Measurements from ENCODE around the gene PSD2.
A peak's percentile ranks its signal among the peaks of the same experiment; 100 is the strongest.

Gene PSD2

DNA sequence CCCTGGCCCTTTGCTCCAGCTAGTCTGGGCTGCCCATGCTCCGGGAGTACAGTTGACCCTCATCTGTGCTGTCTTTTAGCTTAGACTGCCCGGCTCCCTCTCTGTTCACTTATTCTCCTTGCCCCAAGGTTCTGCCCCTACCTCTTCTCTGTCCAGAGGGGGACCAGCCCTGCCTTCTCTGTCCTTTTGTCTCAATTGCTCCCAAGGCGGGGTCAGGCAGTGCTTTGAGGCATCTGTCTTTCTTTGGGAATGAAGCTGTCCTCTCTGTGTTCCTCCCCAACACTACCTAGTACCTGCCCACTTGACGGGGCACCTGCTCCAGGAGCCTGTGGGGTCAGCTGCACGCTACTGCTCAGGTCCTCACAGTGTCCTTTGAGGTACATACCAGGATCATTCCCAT, 59.3 kb downstream of the PSD2 start:
- no peak for DNase-seq (ENCODE audit: low read depth in 2 of 2)

DNA sequence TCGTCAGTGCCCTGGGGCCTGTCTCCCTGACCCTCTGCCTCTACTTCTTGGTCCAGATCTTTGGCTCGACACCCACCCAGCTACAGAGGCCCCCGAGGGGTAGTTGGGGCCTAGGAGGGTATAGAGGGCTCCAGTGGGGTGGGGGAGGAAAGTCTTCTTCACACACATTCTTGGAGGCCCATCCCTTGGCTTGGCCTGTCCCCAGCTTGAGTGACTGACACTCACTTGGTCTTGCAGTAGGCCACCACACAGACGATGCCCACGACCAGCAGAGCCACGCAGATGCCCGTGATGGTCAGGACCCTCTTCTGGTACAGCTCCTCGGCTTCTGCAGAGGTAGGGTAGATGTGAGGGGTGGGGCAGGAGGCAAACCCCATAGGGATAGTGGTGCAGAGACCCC, 59.8 kb downstream of the PSD2 start:
- no peak for DNase-seq (ENCODE audit: low read depth in 2 of 2)

DNA sequence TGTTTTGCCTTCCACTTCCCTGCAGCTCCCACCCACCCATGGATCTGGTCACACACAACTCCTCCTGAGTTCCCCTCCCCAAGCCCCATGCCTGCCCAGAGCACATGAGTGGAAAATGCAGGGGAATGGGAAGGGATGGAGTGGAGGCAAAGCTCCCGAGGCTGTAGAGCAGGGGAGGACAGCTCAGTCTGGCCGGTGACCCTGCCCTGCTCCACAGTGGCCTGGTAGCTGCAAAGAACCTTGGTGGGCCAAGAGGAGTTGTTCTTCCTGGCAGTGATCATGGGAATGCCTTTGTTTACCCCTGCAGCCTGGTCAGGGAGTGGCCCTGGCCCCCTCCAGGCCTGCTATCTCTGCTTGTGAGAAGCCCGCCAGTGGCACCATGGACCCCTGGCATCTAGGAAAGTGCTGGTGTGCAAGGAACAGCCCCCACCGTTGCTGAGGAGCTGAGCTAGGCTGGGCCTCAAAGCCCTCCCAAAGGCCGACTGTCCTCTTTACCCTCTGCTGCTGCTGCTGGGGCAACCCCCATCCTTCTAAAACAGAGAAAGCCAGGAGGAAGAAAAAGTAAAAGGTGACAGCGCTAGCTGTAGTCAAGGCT, 60.4 kb downstream of the PSD2 start:
- DNase-seq (ENCODE audit: low read depth in 2 of 2): no peak

DNA sequence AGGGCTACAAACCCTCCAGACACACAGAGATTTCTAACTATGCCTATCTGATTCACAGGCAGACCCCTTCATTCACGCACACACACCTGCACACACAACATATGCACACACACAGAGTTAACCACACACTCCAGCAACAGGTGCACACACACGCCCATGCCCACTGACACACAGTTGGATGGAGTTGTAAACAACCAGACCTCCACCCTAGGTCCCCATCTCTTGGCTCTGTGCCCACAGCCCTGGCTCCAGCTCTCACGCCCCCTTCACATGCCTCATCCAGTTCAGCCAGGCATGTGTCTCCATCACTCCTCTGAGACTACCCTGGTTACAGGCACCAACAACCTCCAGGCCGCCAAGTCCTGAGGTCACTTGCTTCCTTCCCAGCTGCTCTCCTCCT, 61.1 kb downstream of the PSD2 start:
- no peak for DNase-seq (ENCODE audit: low read depth in 2 of 2)

DNA sequence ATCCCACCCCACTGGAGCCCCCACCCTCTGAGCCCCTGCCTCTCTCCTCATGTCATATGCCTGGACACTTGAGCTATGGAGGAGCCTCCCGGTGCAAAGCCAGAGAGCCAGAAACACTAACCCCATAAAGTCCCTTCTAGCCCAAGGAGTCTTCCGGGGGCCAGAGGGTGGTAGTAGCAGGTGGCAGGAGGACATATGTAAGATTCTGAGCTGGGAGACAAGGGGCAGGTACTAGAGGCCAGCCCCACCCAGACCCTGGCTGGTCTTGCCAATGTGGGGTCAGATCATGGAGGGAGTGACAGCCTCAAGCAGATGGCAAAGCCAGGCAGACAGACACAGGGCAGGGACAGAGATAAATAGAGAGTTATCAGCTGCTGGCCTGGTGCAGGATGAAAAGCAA, 63.4 kb downstream of the PSD2 start:
- DNase-seq (ENCODE audit: low read depth in 2 of 2): no peak

DNA sequence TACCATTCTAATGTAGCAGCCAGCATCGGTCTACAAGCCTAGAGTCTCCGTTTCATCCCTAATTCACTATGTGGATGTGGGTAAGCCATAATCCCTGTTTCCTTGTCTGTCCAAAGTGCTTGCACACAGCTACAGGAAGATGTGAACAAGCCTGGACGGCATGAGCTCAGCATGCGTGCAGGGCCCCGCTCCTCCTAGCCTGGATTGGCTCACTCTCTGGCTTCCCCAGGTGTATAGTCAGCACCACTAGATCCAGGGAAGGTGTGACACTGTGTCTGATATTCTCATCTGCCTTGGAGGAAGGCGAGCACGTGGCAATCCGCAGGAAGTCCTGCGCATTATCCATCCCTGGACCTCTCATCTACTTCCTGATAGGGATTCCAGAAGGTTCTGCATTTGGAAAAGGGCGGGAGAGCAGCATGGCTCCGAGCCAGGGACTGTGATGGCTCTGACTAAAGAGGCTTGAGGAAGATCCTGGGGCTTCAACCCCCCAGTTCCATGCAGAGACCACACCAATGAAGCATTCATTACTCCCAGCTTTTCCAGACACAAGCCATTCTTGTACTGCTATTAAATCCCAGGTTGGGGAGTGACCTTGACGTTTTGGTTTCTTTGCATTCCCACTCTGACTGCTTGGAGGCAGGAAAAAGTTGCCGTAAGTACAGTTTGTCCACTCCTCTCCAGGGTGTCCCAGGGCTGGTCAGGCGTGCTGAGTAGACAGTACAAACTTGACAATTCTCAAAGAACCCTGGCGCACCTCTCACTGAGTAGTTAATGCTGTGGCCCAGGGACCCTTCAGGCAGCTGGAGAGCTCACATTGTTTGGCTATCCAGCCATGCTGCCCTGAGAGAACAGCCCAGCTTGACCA, 65.6 kb downstream of the PSD2 start:
- DNase-seq (ENCODE audit: low read depth in 2 of 2): no peak

DNA sequence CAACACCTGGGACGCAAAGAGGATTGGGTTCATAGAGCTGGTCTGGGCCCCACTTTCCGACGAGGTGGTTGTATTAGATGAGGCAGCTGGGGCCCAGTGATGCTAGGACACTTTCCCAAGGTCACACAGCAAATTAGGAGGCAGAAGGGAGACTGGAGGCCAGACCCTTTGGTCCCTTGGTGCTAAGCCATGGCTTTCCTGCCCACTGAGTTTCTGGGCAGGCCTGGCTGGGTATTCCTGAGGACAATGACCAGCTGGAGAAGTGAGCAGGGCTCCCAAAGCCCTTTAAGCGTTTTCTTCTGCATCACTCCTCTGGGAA, 66.2 kb downstream of the PSD2 start:
- DNase-seq (ENCODE audit: low read depth in 2 of 2): no peak

DNA sequence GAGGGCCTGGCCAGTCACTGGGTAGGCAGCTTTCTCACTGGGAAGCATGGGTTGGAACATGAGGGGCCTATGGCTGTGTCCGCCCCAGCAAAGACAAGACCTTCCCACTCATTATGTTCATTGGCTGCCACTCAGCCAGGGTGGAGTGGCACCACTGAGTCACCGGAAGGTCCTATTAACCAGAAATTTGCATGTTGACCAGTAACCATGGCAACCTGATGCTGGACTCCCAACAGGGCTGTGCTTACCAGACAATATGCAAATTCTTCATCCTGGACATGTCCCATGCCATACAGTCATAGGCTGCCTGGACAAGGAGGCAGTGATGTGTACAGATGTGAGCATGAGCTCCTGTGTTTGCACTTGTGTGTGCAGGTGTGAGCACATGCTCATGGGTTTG, 66.7 kb downstream of the PSD2 start:
- no peak for DNase-seq (ENCODE audit: low read depth in 2 of 2)

DNA sequence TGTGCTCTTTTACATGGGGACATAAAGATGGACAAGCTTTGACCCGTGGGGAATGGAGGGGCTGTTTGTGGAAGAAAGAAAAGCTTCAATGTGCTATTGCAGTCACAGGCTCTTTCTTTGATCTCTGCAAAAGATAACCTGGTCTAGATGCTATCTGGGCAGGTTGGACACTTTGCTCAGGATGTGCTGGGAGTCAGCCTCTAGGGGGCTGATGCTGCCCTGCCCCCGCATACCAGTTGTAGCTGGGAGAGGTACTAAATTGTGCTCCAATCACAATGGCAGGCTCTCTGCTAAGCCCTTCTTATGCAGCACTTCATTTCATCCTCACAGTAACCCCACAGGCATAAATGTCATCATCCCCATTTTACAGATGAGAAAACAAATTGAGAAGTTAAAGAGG, 67.2 kb downstream of the PSD2 start:
- no peak for DNase-seq (ENCODE audit: low read depth in 2 of 2)

DNA sequence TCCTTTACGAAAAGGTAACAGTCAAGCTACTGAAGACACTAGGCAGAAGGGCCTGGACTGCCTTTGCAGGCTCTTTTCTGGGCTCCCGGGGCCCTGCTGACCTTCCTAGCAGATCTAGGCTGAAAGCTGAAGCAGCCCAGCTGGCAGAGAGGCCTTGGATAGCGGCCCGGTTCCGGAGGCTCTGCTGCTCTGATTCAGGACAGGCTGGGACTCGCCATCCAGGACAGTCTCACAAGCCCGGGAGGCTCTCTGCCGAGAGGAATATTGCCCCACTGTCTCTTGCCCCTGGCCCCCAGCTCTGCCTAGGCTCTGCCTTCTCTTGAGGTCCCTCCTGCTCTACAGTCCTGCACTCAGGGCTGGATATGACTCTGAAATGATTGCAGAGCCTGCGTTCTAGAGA, 67.8 kb downstream of the PSD2 start:
- DNase-seq (ENCODE audit: low read depth in 2 of 2): no peak

DNA sequence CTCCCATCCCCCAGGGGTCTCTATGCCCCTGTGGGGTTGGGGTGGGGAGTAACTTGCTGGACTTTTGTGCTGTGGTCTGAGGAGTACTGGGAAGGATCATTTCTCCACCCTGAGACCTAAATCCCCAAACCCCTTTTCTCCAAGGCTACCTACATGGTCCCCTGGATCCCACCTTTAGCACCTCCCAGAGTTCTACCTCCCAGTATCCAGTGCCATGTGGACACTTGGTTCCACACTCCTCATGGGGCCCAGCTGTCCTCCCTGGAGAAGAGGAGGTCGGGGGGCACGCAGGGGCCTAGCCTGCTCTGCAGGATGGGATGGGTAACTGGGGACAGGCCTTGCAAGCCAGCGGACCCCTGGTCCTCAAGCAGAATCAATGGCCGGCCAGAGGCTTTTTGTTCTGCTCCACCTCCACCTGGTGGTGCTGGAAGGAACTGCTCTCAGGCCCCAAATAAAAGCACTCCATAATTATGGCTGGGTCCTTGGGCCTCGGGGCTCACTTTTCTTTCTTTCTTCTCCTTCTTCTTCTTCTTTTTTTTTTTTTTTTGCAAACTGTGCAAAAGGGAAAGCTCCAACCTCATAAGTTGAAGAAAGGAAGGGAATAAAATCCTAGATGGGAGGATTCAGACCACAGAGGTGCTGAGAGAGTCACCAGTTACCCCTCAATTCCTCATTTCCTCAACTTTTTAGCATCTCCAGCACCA, 68.4 kb downstream of the PSD2 start:
- DNase-seq (ENCODE audit: low read depth in 2 of 2): peak; percentile 14 to 40

DNA sequence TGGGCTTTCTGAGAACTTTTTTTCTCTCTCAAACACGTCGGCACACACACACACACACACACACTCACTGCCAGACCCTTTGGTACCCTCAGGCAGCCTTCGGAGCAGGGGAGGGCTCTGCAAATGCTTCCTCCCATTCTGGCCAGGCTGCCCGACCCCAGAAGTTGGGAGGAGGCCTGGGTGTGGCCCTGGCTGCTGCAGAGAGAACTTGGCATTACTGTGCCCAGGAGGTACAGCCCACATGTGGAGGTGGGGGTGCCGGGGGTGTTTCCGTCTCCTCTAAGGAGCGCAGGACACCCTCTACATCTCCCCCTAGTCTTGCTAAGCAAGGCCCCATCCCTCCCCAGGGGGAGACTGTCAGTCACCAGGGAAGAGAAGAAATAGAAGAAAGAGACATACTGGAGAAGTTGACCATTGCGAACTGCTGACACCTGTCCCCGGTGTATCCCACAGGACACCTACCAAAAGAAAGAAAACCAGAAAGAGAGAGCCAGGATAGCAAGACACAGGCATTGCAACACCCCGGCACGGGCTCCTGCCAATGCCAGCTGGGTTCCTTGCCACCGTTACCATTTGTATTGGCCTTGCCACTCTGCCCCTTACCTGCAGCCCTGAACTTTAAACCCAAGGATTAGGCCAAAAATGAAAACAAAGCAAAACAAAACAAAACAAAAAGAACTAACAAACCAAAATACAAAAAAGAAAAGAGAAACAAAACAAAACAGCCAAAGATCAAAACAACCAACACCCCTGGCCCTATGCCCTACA, 69.3 kb downstream of the PSD2 start:
- DNase-seq (ENCODE audit: low read depth in 2 of 2): no peak

DNA sequence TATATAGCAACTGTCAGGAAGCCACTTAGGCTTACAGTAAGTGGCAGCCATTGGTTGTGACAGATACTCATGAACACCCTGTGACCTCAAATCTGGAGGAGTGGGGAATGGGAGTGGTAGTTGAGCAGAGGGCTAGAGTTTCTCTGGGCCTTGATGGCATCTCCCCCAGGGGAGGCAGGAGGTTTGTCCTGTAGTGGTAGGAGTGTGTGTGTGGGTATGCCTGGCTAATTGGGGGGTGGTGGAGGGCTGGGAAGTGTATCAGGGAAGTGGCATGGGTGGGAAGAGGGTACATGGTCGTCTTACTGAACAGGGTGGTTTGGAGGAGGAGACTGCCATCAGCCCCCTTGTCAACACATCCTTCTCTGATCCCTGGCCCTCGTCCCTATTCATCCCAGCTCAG, 71.5 kb downstream of the PSD2 start:
- no peak for DNase-seq (ENCODE audit: low read depth in 2 of 2)

DNA sequence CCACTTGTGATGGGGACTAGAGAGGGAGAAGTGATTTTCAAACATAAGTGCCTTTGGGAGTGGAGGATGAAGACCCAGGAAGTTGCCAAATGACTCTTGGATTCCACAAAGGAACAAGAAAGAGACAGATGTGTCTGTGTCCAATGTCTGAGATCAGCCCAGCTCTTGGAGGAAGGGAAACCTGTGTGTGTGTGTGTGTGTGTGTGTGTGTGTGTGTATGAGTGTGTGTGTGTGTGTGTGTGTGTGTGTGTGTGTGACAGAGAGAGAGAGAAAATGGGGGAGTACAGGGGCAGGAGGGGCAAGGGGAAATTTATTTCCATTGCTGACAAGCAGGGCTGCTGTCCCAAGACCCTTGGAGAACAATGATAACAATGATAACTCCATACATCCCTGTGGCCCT, 72.0 kb downstream of the PSD2 start:
- DNase-seq (ENCODE audit: low read depth in 2 of 2): no peak

DNA sequence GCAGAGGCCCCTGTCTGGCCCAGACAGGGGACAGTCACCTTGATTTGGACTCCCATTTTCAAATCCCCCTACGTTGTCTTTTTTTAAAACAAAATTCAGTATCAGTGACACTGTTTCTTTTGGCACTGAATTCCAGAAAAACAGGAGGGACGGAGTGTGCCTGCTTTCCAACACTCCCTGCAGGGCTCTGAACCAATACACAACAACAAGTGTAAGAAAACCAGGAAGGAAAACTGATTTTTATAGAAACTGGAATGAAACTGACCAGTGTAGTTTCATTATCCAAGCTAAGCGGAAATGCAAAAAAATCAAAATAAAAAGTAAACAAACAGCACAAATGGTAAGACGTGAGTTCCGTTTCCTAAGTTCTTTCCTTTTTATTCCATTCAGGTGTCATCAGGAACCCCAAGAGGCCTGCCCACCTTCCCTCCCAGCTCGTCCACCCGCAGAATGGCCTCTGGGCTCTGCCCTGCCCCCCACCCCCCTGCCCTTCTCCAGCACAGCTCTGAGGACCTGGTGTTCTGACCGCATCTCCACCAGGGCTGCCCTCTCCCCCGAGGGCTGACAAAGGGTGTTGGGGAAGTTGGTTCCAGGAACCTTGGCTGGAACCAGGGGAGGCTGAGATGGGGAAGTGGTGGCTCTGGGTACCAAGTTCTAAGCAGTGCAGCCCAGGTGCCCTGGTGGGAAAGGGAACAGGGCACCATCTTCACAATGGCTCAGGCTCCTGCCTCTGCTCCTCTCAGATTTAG, 73.6 kb downstream of the PSD2 start:
- DNase-seq (ENCODE audit: low read depth in 2 of 2): no peak

DNA sequence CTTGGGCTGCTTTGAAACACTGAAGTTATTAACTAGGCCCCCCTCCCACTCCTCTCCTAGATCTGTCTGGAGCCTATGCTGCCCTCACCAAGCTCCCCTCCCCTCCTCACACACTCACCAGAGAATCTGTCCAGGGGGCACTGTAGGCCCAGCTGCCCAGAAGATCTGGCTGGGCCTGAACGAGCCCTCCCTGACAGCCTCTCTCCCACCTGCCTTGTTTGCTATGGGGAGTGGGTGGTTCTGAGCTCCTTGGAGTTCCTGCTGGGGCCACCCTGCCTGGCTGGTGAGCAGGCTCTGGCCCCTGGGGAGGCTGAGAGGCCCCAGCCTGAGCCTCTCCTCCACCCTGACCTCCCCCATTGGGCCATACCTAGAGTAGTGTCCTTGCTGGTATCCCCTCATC, 75.1 kb downstream of the PSD2 start:
- DNase-seq (ENCODE audit: low read depth in 2 of 2): no peak

DNA sequence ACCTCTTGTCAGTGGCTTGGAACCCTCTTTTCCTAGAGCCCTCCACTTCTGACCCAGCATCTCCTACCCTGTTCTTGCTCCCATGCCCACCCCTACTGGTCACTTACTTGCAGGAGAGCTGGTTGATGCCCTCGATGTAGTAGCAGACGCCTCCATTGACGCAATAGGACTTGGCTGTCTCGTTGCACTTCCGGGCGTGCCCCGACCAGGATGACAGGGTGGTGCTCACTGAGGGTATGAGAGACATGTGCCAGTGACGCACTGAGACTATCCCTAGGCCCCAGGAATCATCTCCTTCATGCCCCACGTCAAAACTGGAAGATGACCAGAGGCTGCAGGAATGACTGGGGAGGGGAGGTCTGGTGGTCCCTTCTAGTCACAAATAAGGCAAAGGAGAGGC, 76.0 kb downstream of the PSD2 start:
- no peak for DNase-seq (ENCODE audit: low read depth in 2 of 2)

DNA sequence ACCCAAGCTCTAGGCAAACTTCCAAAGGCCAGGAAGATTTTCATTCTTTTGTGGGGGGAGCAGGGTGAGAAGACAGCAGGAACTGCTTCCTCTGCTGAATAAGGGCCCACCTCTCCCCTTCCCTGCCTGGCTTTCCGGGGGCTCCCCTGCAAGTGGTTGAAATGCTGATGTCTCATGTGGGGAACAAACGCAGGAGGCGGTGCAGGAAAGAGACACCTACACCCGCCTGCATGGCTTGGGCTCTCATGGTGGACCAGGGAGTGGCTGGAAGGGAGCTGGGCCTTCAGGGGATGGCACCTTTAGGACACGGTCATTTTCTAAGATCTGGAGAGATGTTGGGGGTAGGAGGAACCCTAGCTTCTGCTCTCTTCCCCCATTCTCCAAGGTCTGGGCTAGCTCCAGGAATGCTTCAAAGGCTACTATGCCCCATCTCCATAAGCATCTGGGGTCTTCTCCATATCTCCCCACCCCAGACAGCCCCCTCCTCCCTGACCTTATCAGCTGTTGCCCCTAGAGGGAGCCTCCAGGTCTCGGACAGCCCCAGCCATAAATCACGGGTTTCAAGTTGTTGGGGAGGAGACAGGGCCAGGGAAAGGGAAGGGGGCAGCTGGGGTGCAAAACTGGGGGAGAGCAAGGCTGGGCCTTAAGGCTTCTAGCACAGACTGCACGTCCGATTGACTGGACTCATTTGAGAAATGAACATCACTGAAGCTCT, 76.6 kb downstream of the PSD2 start:
- no peak for DNase-seq (ENCODE audit: low read depth in 2 of 2)

DNA sequence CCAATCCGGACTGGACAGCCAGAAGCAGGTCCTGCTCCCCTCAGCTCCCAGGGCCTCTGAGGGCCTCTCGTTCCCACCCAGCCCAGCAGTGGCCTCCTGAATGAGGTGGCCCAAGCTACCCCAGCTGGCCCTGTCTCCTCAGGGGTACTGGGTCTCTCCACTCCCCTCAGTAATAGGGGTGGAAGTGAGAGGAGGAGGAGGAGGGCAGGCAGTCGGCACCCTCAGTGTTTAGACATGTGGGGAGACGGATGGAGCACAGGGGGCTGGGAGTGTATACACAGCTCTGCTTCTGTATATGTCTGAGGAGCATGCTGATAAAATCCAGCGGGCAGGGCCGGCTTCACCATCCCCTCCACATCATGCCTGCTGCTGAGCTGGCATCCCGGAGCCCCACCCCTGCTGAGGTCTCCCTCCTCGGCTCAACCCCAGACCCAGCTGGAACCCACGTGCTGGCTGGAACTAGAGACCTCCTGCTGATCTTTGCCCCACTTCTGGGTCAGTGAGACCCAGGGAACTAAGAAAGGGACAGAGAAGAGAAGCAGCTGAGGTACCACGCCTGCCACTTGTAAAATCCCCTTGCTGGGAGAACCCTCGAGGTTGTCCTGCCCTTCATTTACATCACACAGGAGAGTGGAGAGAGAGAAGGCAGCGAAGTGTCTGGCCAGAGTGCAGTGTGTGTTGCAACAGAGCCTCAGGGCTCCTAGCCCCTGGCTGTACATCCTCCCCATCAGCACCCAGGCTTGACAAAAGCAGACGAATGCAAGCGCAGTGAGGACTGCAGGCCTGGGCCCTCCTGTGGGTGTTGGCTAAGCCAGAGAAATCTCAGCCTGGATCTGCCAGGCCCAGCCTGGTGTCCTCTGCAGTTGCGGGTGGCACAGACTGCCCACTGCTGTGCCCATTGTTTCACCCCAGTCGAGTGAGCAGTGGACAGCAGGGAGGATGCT, 77.5 kb downstream of the PSD2 start:
- DNase-seq (ENCODE audit: low read depth in 2 of 2): no peak

DNA sequence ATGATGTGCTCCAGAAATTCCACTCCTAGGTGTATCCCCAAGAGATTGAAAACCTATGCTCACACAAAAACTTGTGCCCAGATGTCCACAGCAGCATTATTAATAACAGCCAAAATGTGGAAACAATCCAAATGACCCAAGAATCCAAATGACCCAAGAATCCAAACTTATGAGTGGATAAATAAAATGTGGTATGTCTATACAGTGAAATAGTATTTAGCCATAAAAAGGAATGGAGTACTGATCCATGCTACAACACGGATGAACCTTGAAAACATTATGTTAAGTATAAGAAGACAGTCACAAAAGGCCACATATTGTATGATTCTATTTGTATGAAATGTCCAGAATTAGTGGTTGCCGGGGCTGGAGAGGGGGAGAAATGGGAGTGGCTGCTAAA, 80.3 kb downstream of the PSD2 start:
- DNase-seq (ENCODE audit: low read depth in 2 of 2): no peak
